Fibroblast of lung (primary cell): Measurements from ENCODE around the gene DAZAP1. TPM values are rescaled to one million over a fixed set of nuclear protein-coding genes. Genes with fewer than 3 reads are reported as not detected.
"Not testable (repeated sequence)": the region's sequence is repeated elsewhere in the genome, so short reads cannot be mapped to it uniquely, and the experiment has no call there.

Experiments
- DNase-seq, 2 donors: peaks; one replicate each; pipeline versions ENCODE4 v3.0.0 to v3.0.0-alpha.2; 2010; ENCODE audit warnings: low read depth in 2 of 2
- H2AFZ ChIP-seq: 2 replicates; pipeline ENCODE4 v1.5.1; 2012; ENCODE audit warnings: low read length, control low read depth, inconsistent platforms
- H3K27ac ChIP-seq: 2 replicates; pipeline ENCODE4 v1.5.1; 2011; ENCODE audit warnings: low read length, control low read depth; ENCODE audit not compliant: insufficient read depth
- H3K27me3 ChIP-seq: 2 replicates; pipeline ENCODE4 v1.5.1; 2011; ENCODE audit warnings: mild to moderate bottlenecking, low read length; ENCODE audit not compliant: control insufficient read depth, insufficient read depth
- H3K36me3 ChIP-seq: 2 replicates; pipeline ENCODE4 v1.5.1; 2011; ENCODE audit warnings: low read length; ENCODE audit not compliant: control insufficient read depth, insufficient read depth
- H3K4me1 ChIP-seq: 2 replicates; pipeline ENCODE4 v1.5.1; 2011; ENCODE audit warnings: low read length; ENCODE audit not compliant: control insufficient read depth, insufficient read depth; ENCODE audit errors: extremely low read depth
- H3K4me2 ChIP-seq: 2 replicates; pipeline ENCODE4 v1.5.1; 2011; ENCODE audit warnings: low read length, control low read depth; ENCODE audit not compliant: insufficient read depth; ENCODE audit errors: extremely low read depth
- H3K4me3 ChIP-seq, 4 experiments: fragments of 200-600 bp in 1 of 4; sonication (generic) in 1 of 4; replicated peaks in 1 of 4; 2 replicates each; pipeline ENCODE4 v1.5.1; 2011 to 2016; ENCODE audit warnings: low read length in 4 of 4, low read depth in 3 of 4, mild to moderate bottlenecking in 3 of 4, control low read depth in 2 of 4, inconsistent platforms in 1 of 4, mixed read lengths in 1 of 4; ENCODE audit not compliant: insufficient read depth in 1 of 4; ENCODE audit errors: control extremely low read depth in 1 of 4
- H3K79me2 ChIP-seq: 2 replicates; pipeline ENCODE4 v1.5.1; 2012; ENCODE audit warnings: mild to moderate bottlenecking, low read length, inconsistent platforms; ENCODE audit not compliant: control insufficient read depth, insufficient read depth
- H3K9ac ChIP-seq: 2 replicates; pipeline ENCODE4 v1.5.1; 2011; ENCODE audit warnings: mild to moderate bottlenecking, low read length, control low read depth; ENCODE audit not compliant: insufficient read depth
- H3K9me3 ChIP-seq: 2 replicates; pipeline ENCODE4 v1.5.1; 2012; ENCODE audit warnings: low read depth, low read length; ENCODE audit not compliant: control insufficient read depth, insufficient read depth
- H4K20me1 ChIP-seq: 2 replicates; pipeline ENCODE4 v1.5.1; 2011; ENCODE audit warnings: low read length; ENCODE audit not compliant: control insufficient read depth, insufficient read depth; ENCODE audit errors: extremely low read depth
- CTCF ChIP-seq, 2 donors: IDR thresholded peaks in 1 of 2; conservative IDR thresholded peaks in 1 of 2; 1 replicate in 1 of 2; 2 replicates in 1 of 2; pipeline ENCODE4 v1.5.1; 2011 to 2012; ENCODE audit warnings: low read length in 2 of 2, control low read depth in 1 of 2, inconsistent platforms in 1 of 2, low read depth in 1 of 2, mild to moderate bottlenecking in 1 of 2
- EZH2 ChIP-seq: IDR thresholded peaks from 2 replicates; pipeline ENCODE4 v1.5.1; 2012; ENCODE audit warnings: low read length, control low read depth, mild to moderate bottlenecking; ENCODE audit errors: missing control alignments
- polyA plus RNA-seq, 2 donors: library from polyadenylated mRNA; depleted of rRNA in 1 of 2; stranded (reverse) in 1 of 2; unstranded in 1 of 2; fragments of >200 nt; gene quantifications; 2 replicates each; pipeline ENCODE4 v1.2.1, GENCODE V29; 2011 to 2012; ENCODE audit warnings: missing spikeins in 1 of 2
- total RNA-seq: library from RNA; depleted of rRNA; stranded (reverse); fragments of >200 nt; gene quantifications from 2 replicates; pipeline ENCODE4 v1.2.1, GENCODE V29; 2014

DAZAP1 gene
- total and polyA plus RNA-seq, 2 donors (not counting 1 experiment from before 2014, with no cell fraction given): 44.6 to 49.5 TPM

GRCh38 chr19:1438035-1438932 lies 30.9 kb downstream of the DAZAP1 start, which contains the start of gene RPS15:
TSS of gene RPS15 (plus strand) at chr19:1438396. CDS start at chr19:1438426, 30 bp downstream.
- Histone ChIP-seq H3K9ac (peak within 1 kb of the TSS; percentile 93), H3K27ac (peak within 1 kb of the TSS; percentile 96), H3K36me3 (peaks cover 45% of the 10 kb centered on the region), H4K20me1 (no peaks in the 10 kb centered on the region), H3K4me1 (peaks cover 2% of the 10 kb centered on the region), H3K27me3 (no peaks in the 10 kb centered on the region), H2AFZ (peak within 1 kb of the TSS; percentile 53), H3K9me3 (no peaks in the 10 kb centered on the region), H3K4me3 (peak within 1 kb of the TSS; percentile 72 to 96 (median 90)), H3K4me2 (peak within 1 kb of the TSS; percentile 88), H3K79me2 (peaks cover 33% of the 10 kb centered on the region)
- no peak for TF ChIP-seq EZH2
- TF ChIP-seq CTCF (conservative IDR thresholded peaks at IDR 0.05 in 1 of 2, IDR thresholded peaks at IDR 0.05 in 1 of 2; ENCODE audit: low read depth in 1 of 2, low read length in 2 of 2): peak; percentile 73 to 83
- peak; percentile 91 to 96 for DNase-seq

- H3K4me2 ChIP-seq: peak overlapping the region; percentile 88
- peaks cover 40% of the 10 kb centered on the region for H3K36me3 ChIP-seq
- H3K9ac ChIP-seq: peak overlapping the region; percentile 93
- no peaks in the 10 kb centered on the region for H3K9me3 ChIP-seq
- H3K27me3 ChIP-seq: no peaks in the 10 kb centered on the region
- peak overlapping the region; percentile 96 for H3K27ac ChIP-seq
- peaks cover 2% of the 10 kb centered on the region for H3K4me1 ChIP-seq
- peak overlapping the region; percentile 72 to 96 (median 90) for H3K4me3 ChIP-seq
- no peaks in the 10 kb centered on the region for H4K20me1 ChIP-seq
- H3K79me2 ChIP-seq: peaks cover 33% of the 10 kb centered on the region
- DNase-seq: no peak
- TF ChIP-seq CTCF (conservative IDR thresholded peaks at IDR 0.05 in 1 of 2, IDR thresholded peaks at IDR 0.05 in 1 of 2; ENCODE audit: low read depth in 1 of 2, low read length in 2 of 2) (no peak), EZH2 (no peak)
- no peak overlapping the region for H2AFZ ChIP-seq
Measured at GRCh38 chr19:1438933-1439354, 31.6 kb downstream of the DAZAP1 start.

- H4K20me1 ChIP-seq, H3K27me3 ChIP-seq, H3K9me3 ChIP-seq, H2AFZ ChIP-seq, H3K4me1 ChIP-seq: not testable (repeated sequence)
- Histone ChIP-seq H3K36me3 (peaks cover 35% of the 10 kb centered on the region), H3K4me3 (peak overlapping the region; percentile 72 to 96 (median 90)), H3K27ac (peak overlapping the region; percentile 96), H3K4me2 (peak overlapping the region; percentile 88), H3K9ac (peak overlapping the region; percentile 93), H3K79me2 (peaks cover 33% of the 10 kb centered on the region)
- peak in 1 of 2 donors; percentile 23 for DNase-seq
Measured at GRCh38 chr19:1439525-1440417, 32.4 kb downstream of the DAZAP1 start.
